Measurements from ENCODE around the gene RRAS.
A peak's percentile ranks its signal among the peaks of the same experiment; 100 is the strongest.

RRAS gene

GRCh38 chr19:49640113-49640898 is at the start of gene RRAS:
Gene RRAS (minus strand): TSS chr19:49640143. CDS start chr19:49640098, 45 bp downstream.
- DNase-seq (ENCODE audit: low spot score), result peak; percentile 100

GRCh38 chr19:49689133-49690078 is 49.5 kb upstream of the RRAS start, which contains the start of gene ADM5:
Gene ADM5 (plus strand): TSS chr19:49689594. CDS start chr19:49689838, 244 bp downstream.
- DNase-seq (ENCODE audit: low spot score), result no peak

GRCh38 chr19:49688531-49689132 is 48.7 kb upstream of the RRAS start:
- DNase-seq (ENCODE audit: low spot score), result no peak

- DNase-seq (ENCODE audit: low spot score), result no peak
Observed at GRCh38 chr19:49687566-49688316, 47.8 kb upstream of the RRAS start.

- no peak for DNase-seq (ENCODE audit: low spot score)
Observed at GRCh38 chr19:49687150-49687549, 47.2 kb upstream of the RRAS start.

GRCh38 chr19:49686503-49687088 is 46.7 kb upstream of the RRAS start:
- DNase-seq (ENCODE audit: low spot score), result no peak

GRCh38 chr19:49685845-49686332 is 45.9 kb upstream of the RRAS start:
- DNase-seq (ENCODE audit: low spot score), result no peak

- DNase-seq (ENCODE audit: low spot score), result no peak
Observed at GRCh38 chr19:49684983-49685553, 45.1 kb upstream of the RRAS start.

- peak; percentile 20 for DNase-seq (ENCODE audit: low spot score)
Observed at GRCh38 chr19:49684251-49684982, 44.5 kb upstream of the RRAS start.

GRCh38 chr19:49683814-49684250 is 43.9 kb upstream of the RRAS start:
- no peak for DNase-seq (ENCODE audit: low spot score)

- DNase-seq (ENCODE audit: low spot score), result no peak
Observed at GRCh38 chr19:49682274-49682673, 42.3 kb upstream of the RRAS start.

- DNase-seq (ENCODE audit: low spot score), result no peak
Observed at GRCh38 chr19:49681830-49682229, 41.9 kb upstream of the RRAS start.

- DNase-seq (ENCODE audit: low spot score), result peak; percentile 91
Observed at GRCh38 chr19:49680421-49681351, 40.7 kb upstream of the RRAS start.

GRCh38 chr19:49679771-49680413 is 39.9 kb upstream of the RRAS start:
- no peak for DNase-seq (ENCODE audit: low spot score)

- no peak for DNase-seq (ENCODE audit: low spot score)
Observed at GRCh38 chr19:49678985-49679770, 39.2 kb upstream of the RRAS start.

- peak; percentile 86 for DNase-seq (ENCODE audit: low spot score)
Observed at GRCh38 chr19:49677901-49678674, 38.1 kb upstream of the RRAS start.

Measured in hematopoietic multipotent progenitor cell treated with erythropoietin and hydrocortisone succinate and interleukin-3 and kit ligand, for 17 days (in vitro differentiated cells).